ENCODE results near the gene CACNA1C.
"Not testable (repeated sequence)": the region's sequence is repeated elsewhere in the genome, so short reads cannot be mapped to it uniquely, and the experiment has no call there.

Gene CACNA1C

DNA sequence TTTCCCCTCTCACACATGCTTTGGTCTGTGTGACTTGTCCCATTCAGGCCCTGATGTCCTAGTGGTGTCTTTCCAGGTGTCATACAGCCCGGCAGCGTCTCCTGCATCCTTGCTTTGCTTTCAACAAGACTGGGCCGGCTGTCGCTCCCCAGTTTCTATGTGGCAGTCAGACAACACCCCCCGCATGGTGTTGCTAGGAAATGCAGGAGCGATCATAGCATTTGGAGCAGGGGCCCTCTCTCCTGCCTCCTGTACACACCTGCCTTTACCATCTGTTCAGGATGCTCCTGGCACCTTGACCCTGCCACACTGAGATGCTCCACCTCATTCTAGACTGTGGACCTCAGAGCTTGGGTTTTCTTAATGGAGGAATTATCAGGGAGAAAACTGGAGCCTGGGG is 29.5 kb downstream of the CACNA1C start:
- Mint-ChIP-seq H3K27me3 (no peaks in the 10 kb centered on the region), H3K9me3 (ENCODE audit: low read depth) (peaks cover 6% of the 10 kb centered on the region), H3K4me1 (ENCODE audit: low read depth) (no peaks in the 10 kb centered on the region), H3K27ac (no peak overlapping the region), H3K36me3 (peaks cover 2% of the 10 kb centered on the region), H3K4me3 (no peak overlapping the region)

DNA sequence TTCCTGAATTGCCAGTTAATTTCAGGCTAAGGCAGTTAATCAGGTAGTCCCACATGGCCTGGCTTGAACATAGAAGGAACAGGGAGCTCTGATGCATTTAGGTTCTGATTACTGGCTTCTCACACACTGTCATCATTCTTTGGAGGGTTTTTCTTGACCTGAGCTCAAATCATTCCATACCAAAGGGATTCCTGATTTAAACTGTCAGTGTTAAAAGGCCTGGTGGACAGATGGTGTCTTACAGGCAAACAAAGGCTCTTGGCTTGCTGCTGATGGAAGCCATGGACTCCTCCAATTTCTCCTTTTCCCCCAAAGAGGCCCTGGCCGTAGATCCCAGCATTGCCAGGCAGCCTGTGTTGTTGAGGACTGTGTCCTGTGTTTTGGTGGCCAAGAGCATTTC is 30.2 kb downstream of the CACNA1C start:
- Mint-ChIP-seq H3K4me3 (no peak overlapping the region), H3K36me3 (peaks cover 2% of the 10 kb centered on the region), H3K27ac (no peak overlapping the region), H3K4me1 (ENCODE audit: low read depth) (no peaks in the 10 kb centered on the region), H3K27me3 (no peaks in the 10 kb centered on the region), H3K9me3 (ENCODE audit: low read depth) (peaks cover 6% of the 10 kb centered on the region)

DNA sequence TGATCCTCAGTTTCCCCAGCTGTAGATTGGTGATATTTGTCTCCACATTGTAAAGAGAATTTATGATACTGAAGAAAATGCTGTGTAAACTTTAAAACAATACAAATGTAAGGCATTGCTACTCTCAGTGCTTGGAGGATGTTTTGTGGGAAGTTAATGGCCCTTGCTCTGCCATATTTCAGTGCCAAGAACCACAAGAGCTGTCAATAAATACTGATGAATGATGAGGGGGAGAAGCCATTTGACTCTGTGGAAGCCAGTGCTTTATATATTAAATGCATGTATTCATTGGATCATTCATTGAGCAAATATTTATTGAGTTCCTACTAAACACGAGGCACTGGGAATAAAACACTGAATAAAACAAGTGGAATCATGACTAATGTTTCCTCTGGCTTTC is 30.8 kb downstream of the CACNA1C start:
- H3K4me1 Mint-ChIP-seq (ENCODE audit: low read depth): no peaks in the 10 kb centered on the region
- H3K27me3 Mint-ChIP-seq: no peaks in the 10 kb centered on the region

DNA sequence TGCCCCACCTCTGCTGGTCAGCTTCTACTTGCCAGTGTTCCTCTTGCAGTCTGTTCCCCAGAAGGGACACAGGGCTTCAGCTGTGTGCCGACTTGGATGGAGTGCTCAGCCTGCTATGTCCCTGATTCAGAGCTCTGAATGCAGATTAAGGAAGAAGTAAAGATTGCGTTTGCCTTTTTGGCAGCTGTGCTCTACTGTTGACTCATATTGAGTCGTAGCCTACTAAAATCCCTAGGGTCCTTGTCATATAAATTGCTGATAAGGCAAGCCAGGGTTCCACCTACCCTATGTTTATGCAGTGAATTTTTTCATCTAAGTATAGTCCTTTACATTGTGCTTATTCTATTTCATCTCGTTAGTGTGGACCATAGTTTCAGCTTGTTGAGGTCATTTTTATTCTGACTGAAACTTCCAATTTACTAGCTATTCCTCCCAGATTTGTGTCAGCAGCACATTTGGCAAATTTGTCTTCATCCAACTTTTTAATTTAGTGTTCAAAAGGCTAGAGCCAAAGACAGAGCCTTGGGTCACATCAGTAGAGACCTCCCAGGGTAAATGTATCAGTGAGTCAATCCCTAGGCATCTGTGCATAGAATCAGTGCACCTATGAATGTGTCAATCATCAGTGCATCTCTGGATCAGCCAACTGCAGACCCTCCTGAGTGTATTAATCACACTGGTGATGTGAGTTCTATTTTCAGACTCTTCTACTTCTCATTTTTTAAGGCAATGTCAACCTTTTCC is 31.9 kb downstream of the CACNA1C start:
- Mint-ChIP-seq H3K4me1 (ENCODE audit: low read depth) (no peaks in the 10 kb centered on the region), H3K4me3 (no peak overlapping the region), H3K36me3 (peaks cover 2% of the 10 kb centered on the region), H3K27me3 (no peaks in the 10 kb centered on the region), H3K9me3 (ENCODE audit: low read depth) (peaks cover 6% of the 10 kb centered on the region), H3K27ac (no peak overlapping the region)

More for the DNA sequence above, 30.8 kb downstream of the CACNA1C start:
- no peak overlapping the region for H3K4me3 Mint-ChIP-seq
- H3K36me3 Mint-ChIP-seq: peaks cover 2% of the 10 kb centered on the region
- H3K27ac Mint-ChIP-seq: no peak overlapping the region
- peaks cover 6% of the 10 kb centered on the region for H3K9me3 Mint-ChIP-seq (ENCODE audit: low read depth)

DNA sequence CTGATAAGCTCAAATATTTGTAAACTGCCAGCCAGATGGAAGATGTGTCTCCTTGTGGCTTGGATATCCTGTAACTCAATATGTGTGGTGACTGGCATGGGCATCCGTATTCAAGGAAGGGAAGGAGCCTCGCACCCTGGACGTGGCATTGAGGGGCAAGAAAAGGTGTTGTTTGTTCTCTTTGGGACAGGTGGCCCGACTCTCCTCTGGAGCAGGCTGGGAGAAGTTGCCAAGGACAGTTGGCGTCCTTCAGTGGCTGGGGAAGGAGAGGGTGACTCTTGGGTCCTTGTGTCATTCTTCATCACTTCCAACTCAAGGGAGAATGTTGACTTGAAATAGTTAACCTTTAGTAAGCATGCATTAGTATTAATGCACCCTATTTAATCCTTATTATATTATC is 39.6 kb downstream of the CACNA1C start:
- H3K4me1 Mint-ChIP-seq (ENCODE audit: low read depth): peaks cover 8% of the 10 kb centered on the region
- no peaks in the 10 kb centered on the region for H3K9me3 Mint-ChIP-seq (ENCODE audit: low read depth)
- no peak overlapping the region for H3K27ac Mint-ChIP-seq
- no peak overlapping the region for H3K4me3 Mint-ChIP-seq
- no peaks in the 10 kb centered on the region for H3K36me3 Mint-ChIP-seq
- peaks cover 1% of the 10 kb centered on the region for H3K27me3 Mint-ChIP-seq

DNA sequence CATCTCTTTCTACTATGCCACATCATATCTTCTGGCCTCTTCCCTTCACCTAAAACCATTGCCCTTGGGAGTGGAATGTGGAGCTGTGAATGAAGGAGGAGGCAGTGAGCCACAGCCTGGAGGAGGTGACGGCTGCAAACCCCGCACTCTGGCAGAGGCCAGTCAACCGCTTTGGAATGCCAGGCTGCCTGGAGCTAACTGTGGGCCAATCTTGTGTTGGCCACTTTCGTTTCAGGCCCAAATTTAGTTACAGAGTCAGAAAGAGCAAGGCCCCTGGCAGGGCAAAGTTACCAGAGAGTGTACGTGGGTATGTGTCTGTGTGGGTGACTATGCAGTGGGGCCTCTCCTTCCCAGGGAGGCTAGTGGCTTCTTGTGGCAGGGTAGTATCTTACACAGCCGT is 40.1 kb downstream of the CACNA1C start:
- no peak overlapping the region for H3K4me3 Mint-ChIP-seq
- peaks cover 1% of the 10 kb centered on the region for H3K27me3 Mint-ChIP-seq
- H3K36me3 Mint-ChIP-seq: no peaks in the 10 kb centered on the region
- no peak overlapping the region for H3K27ac Mint-ChIP-seq
- no peaks in the 10 kb centered on the region for H3K9me3 Mint-ChIP-seq (ENCODE audit: low read depth)
- H3K4me1 Mint-ChIP-seq (ENCODE audit: low read depth): peaks cover 8% of the 10 kb centered on the region

DNA sequence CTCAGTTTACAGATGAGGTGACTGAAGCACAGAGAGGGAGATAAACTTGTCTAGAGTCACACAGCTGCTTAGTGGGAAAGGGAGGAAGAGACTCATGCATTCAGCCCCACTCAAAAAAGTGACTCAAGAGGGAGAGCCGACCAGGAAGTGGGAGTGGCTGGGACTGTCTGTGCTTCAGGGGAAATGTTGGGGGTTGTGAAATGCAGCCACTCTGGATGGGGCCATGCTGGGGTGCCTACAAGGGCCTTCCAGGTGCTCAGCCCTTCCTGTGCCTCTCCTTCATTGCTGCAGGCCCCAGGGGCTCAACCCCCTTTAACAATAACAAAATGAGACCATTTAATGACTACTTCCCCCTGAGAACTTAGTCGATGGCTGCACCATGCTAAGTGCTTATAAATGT is 41.8 kb downstream of the CACNA1C start:
- H3K36me3 Mint-ChIP-seq: no peaks in the 10 kb centered on the region
- H3K4me1 Mint-ChIP-seq (ENCODE audit: low read depth): peaks cover 8% of the 10 kb centered on the region
- H3K27ac Mint-ChIP-seq: no peak overlapping the region
- no peak overlapping the region for H3K4me3 Mint-ChIP-seq
- H3K27me3 Mint-ChIP-seq: peaks cover 1% of the 10 kb centered on the region
- no peaks in the 10 kb centered on the region for H3K9me3 Mint-ChIP-seq (ENCODE audit: low read depth)

DNA sequence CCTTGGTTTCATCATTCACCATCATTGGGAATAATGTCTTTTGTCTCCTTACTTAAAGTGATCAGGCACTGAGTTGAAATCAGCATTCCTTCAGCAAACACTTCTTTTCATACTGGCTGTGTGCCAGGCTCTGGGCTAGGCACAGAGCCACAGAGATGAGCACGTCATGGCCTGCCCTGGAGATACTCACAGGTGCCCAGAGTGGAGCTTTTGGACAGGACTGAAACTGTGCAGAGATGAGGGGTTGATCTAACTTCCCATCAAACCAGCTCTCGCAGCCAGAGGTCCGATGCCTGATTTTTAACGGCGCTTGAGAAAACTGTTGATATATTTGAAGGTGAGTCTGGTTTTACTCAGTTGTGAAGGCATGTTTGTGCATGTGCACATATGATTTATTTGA is 43.1 kb downstream of the CACNA1C start:
- no peak overlapping the region for H3K27ac Mint-ChIP-seq
- no peak overlapping the region for H3K4me3 Mint-ChIP-seq
- H3K27me3 Mint-ChIP-seq: no peaks in the 10 kb centered on the region
- H3K36me3 Mint-ChIP-seq: no peaks in the 10 kb centered on the region
- peaks cover 8% of the 10 kb centered on the region for H3K4me1 Mint-ChIP-seq (ENCODE audit: low read depth)
- no peaks in the 10 kb centered on the region for H3K9me3 Mint-ChIP-seq (ENCODE audit: low read depth)

DNA sequence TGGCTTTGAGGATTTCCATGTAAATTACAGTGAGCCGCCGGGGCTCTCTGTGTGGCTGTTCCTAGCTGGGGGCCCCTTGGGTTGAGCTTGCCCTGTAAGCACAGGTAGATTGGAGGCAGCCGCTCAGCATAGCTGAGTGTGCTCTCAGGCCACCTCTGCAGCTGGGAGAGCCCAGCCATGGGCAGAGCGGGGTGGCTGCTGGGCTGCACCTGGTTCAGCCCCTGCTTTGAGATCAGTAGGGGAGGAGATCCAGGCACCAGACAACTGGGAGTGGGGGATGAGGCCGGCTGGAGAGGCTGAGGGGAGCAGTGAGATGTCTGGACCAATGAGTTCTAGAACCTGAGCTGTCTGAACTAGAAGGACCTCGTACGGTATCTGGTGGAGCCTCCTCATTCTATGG is 44.8 kb downstream of the CACNA1C start:
- Mint-ChIP-seq H3K4me1 (ENCODE audit: low read depth) (peaks cover 8% of the 10 kb centered on the region), H3K27ac (no peak overlapping the region), H3K27me3 (no peaks in the 10 kb centered on the region), H3K9me3 (ENCODE audit: low read depth) (no peaks in the 10 kb centered on the region), H3K36me3 (no peaks in the 10 kb centered on the region), H3K4me3 (no peak overlapping the region)

DNA sequence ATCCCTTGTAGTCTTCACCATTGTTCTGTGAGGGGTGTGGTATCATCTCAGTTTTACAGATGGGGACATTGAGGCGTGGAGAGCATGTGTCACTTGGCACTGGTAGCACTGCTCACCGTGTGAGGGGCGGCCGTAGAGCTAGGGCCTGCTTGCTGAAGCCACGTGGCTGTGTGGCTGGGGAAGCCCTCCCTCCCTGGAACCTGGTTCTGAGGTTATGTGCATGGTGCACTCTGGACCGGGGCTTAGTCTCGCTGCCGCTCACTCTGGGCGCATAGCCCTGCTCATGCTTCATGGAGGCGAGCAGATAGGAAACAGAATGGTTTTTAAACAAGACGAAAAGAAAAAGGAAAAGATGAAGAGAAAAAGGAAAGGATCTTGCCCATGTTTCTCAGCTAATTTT is 46.1 kb downstream of the CACNA1C start:
- no peaks in the 10 kb centered on the region for H3K36me3 Mint-ChIP-seq
- no peaks in the 10 kb centered on the region for H3K9me3 Mint-ChIP-seq (ENCODE audit: low read depth)
- peaks cover 8% of the 10 kb centered on the region for H3K4me1 Mint-ChIP-seq (ENCODE audit: low read depth)
- H3K27me3 Mint-ChIP-seq: no peaks in the 10 kb centered on the region
- H3K4me3 Mint-ChIP-seq: no peak overlapping the region
- H3K27ac Mint-ChIP-seq: no peak overlapping the region

DNA sequence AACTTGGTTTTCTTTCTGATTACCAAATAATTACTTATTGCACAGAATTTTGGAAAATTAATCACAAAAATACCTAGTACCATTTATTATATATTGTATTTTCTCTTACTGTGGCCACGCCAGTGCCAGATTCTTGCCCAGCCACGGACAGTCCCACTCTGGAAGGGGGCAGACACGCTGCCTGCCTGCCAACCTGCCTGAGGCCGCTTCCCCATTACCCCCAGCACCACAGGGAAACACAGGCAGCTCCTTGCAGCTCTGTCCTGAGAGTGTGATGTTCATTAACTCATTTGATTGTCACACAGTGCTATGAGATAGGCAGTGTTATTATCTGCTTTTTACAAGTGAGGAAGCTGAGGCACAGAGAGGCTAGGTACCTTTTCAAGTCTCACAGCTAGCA is 46.8 kb downstream of the CACNA1C start:
- Mint-ChIP-seq H3K27ac (no peak overlapping the region), H3K36me3 (no peaks in the 10 kb centered on the region)

DNA sequence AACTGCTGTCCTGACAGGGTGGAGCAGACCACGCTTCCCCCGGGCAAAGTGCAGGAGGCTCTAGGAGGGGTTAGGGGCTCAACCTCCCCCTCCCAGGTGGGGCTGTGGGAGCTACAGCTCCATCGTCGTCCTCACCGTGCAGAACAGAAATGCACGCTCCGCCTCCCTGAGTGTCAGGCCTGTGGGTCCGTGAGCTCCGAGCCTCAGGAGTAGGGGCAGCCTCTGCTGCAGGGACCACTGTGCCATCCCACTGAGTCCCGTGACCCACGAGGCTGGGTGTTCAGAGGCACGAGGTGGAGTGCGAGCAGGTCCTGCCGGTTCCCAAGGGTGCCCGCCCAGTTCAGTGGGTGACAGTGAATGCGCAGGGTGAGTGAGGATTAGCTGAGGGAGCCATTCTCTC is 48.6 kb downstream of the CACNA1C start:
- Mint-ChIP-seq H3K27ac (no peak overlapping the region), H3K27me3 (no peaks in the 10 kb centered on the region), H3K4me1 (ENCODE audit: low read depth) (no peaks in the 10 kb centered on the region), H3K9me3 (ENCODE audit: low read depth) (no peaks in the 10 kb centered on the region), H3K36me3 (no peaks in the 10 kb centered on the region), H3K4me3 (no peak overlapping the region)

More for the DNA sequence above, 46.8 kb downstream of the CACNA1C start:
- no peaks in the 10 kb centered on the region for H3K27me3 Mint-ChIP-seq
- H3K4me3 Mint-ChIP-seq: no peak overlapping the region
- H3K4me1 Mint-ChIP-seq (ENCODE audit: low read depth): peaks cover 5% of the 10 kb centered on the region
- H3K9me3 Mint-ChIP-seq (ENCODE audit: low read depth): no peaks in the 10 kb centered on the region

DNA sequence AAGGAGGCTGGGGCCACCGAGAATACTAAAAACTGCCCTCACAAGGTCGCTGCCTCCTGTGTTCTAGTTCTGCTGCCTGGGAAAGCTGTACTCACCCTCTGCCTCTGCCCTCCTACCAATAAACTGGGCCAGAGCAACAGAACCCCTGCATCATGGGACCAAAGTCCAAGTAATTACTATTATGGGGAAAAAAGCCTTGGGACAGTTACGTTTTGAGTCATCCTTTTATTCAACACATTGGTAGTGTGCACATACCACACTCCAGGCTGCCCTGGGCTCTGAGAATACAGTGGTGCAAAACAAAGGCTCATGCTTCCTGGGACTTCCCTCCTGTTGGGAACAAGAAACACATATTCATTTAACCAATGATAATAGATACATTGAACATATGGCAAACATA is 49.0 kb downstream of the CACNA1C start:
- H3K4me3 Mint-ChIP-seq: no peak overlapping the region
- H3K27ac Mint-ChIP-seq: no peak overlapping the region
- H3K27me3 Mint-ChIP-seq: no peaks in the 10 kb centered on the region
- no peaks in the 10 kb centered on the region for H3K4me1 Mint-ChIP-seq (ENCODE audit: low read depth)
- no peaks in the 10 kb centered on the region for H3K36me3 Mint-ChIP-seq
- H3K9me3 Mint-ChIP-seq (ENCODE audit: low read depth): no peaks in the 10 kb centered on the region

DNA sequence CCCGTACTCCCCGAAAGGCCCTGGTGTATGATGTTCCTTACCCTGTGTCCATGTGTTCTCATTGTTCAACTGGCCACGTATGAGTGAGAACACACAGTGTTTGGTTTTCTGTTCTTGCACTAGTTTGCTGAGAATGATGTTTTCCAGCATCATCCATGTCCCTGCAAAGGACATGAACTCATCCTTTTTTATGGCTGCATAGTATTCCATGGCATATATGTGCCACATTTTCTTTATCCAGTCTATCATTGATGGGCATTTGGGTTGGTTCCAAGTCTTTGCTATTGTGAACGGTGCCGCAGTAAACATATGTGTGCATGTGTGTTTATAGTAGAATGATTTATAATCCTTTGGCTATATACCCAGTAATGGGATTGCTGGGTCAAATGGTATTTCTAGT is 49.9 kb downstream of the CACNA1C start:
- not testable (repeated sequence) for H3K4me3 Mint-ChIP-seq; H3K36me3 Mint-ChIP-seq; H3K4me1 Mint-ChIP-seq (ENCODE audit: low read depth)

DNA sequence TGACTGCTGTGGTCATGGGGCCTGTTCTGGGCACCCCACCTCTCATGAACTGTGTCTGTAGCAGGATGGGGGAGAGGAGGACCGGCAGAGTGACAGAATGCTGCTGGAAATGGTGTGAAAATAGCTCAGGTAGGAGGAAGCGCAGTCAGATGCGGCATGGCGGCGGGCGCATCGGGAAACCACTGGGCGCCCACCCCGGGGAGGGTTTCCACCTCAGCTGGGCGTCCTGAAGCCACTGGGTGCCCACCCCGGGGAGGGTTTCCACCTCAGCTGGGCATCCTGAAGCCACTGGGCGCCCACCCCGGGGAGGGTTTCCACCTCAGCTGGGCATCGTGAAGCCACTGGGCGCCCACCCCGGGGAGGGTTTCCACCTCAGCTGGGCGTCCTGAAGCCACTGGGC is 52.6 kb downstream of the CACNA1C start:
- H3K4me3 Mint-ChIP-seq; H3K9me3 Mint-ChIP-seq (ENCODE audit: low read depth); H3K27ac Mint-ChIP-seq; H3K4me1 Mint-ChIP-seq (ENCODE audit: low read depth); H3K36me3 Mint-ChIP-seq; H3K27me3 Mint-ChIP-seq: not testable (repeated sequence)

More for the DNA sequence above, 49.9 kb downstream of the CACNA1C start:
- H3K27ac Mint-ChIP-seq; H3K9me3 Mint-ChIP-seq (ENCODE audit: low read depth); H3K27me3 Mint-ChIP-seq: not testable (repeated sequence)

DNA sequence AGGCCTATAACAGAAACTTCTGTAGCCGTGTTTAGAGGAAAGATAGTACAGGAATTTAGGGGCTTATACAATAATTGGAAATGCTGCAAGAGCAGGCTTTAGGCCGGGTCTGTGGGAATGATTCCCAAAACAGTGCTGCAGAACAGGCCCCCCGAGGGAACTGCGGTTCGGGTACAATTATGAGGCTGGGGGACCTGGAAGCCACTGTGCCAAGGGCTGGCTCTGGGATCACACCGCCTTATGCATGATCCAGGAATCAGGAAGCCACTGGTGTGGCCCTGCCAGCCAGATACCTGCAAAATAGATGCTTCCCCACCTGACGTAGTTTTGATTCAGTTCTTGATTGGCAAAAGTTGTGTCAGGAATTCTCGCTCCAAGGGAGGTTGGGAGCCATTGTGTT is 55.4 kb downstream of the CACNA1C start:
- Mint-ChIP-seq H3K36me3 (no peaks in the 10 kb centered on the region), H3K27ac (no peak overlapping the region), H3K4me3 (no peak overlapping the region), H3K4me1 (ENCODE audit: low read depth) (no peaks in the 10 kb centered on the region), H3K27me3 (no peaks in the 10 kb centered on the region), H3K9me3 (ENCODE audit: low read depth) (no peaks in the 10 kb centered on the region)

Data from activated naive CD8-positive, alpha-beta T cell (primary cell).